GM12891 (cell line): ENCODE measurements around the gene ARL6IP1.

Source experiments
- PAX5 ChIP-seq: IDR thresholded peaks from 2 replicates; pipeline ENCODE4 v1.6.1; 2011; ENCODE audit warnings: low read length, moderate library complexity, mild to moderate bottlenecking; ENCODE audit not compliant: insufficient read depth, severe bottlenecking
- POLR2A ChIP-seq: IDR thresholded peaks from 2 replicates; pipeline ENCODE4 v1.6.1; 2011; ENCODE audit warnings: low read depth, low read length, control low read depth
- POLR2AphosphoS5 ChIP-seq: IDR thresholded peaks from 2 replicates; pipeline ENCODE4 v1.6.1; 2011; ENCODE audit warnings: low read depth, low read length, control low read depth
- POU2F2 ChIP-seq: IDR thresholded peaks from 2 replicates; pipeline ENCODE4 v1.6.1; 2011; ENCODE audit warnings: low read depth, mild to moderate bottlenecking, control low read depth, low read length, moderate library complexity
- SPI1 ChIP-seq: IDR thresholded peaks from 2 replicates; pipeline ENCODE4 v1.6.1; 2011; ENCODE audit warnings: low read depth, low read length, control low read depth
- TAF1 ChIP-seq: IDR thresholded peaks from 2 replicates; pipeline ENCODE4 v1.6.1; 2011; ENCODE audit warnings: low read depth, low read length, control low read depth

DNA sequence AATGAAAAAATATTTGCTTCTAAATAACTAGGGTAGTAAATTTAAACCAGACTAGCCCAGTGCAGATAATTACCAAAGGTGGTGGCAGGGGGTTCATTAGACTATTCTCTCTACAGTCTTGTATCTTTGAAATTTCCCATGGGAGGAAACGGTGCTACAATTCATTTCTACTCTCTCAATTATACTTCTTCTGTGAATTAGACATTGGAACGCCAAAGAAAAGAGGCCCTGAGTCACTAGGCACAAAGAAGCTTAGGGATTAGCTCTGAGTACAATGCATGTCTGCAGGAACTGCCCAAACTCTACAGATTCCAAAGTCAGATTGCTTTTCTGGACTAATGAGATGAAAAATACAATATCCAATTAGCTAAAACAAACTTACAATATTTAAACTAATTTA is 30.7 kb upstream of the ARL6IP1 start:
- TF ChIP-seq POLR2A (no peak), POLR2AphosphoS5 (no peak), TAF1 (no peak), SPI1 (no peak), POU2F2 (no peak), PAX5 (no peak)
